Neuron (in vitro differentiated cells): Measurements from ENCODE around the gene PTPRM.

Source experiments
- H2AFZ ChIP-seq: one replicate; pipeline ENCODE4 v1.6.1; 2013; ENCODE audit warnings: low read depth, mild to moderate bottlenecking, inconsistent platforms, low read length, moderate library complexity
- H3K27me3 ChIP-seq: one replicate; pipeline ENCODE4 v1.6.1; 2013; ENCODE audit warnings: low read length; ENCODE audit not compliant: insufficient read depth
- H3K36me3 ChIP-seq: one replicate; pipeline ENCODE4 v1.6.1; 2013; ENCODE audit warnings: low read length; ENCODE audit not compliant: insufficient read depth
- H3K4me1 ChIP-seq: one replicate; pipeline ENCODE4 v1.6.1; 2013; ENCODE audit warnings: low read length; ENCODE audit not compliant: insufficient read depth
- H3K4me3 ChIP-seq: 2 replicates; pipeline ENCODE4 v1.5.1; 2013; ENCODE audit warnings: mild to moderate bottlenecking, low read length, moderate library complexity
- H3K9me3 ChIP-seq: one replicate; pipeline ENCODE4 v1.6.1; 2013; ENCODE audit warnings: low read length

Gene PTPRM

GRCh38 chr18:7877609-7878008 is 310.5 kb downstream of the PTPRM start:
- Histone ChIP-seq H3K4me3 (no peak overlapping the region), H2AFZ (no peak overlapping the region), H3K9me3 (no peaks in the 10 kb centered on the region), H3K36me3 (no peaks in the 10 kb centered on the region), H3K4me1 (peaks cover 22% of the 10 kb centered on the region), H3K27me3 (no peaks in the 10 kb centered on the region)

GRCh38 chr18:7878265-7879211 is 311.4 kb downstream of the PTPRM start:
- Histone ChIP-seq H3K4me3 (no peak overlapping the region), H3K4me1 (peaks cover 22% of the 10 kb centered on the region), H3K27me3 (no peaks in the 10 kb centered on the region), H3K36me3 (no peaks in the 10 kb centered on the region), H3K9me3 (no peaks in the 10 kb centered on the region), H2AFZ (no peak overlapping the region)

GRCh38 chr18:7879717-7880116 is 312.6 kb downstream of the PTPRM start:
- Histone ChIP-seq H3K27me3 (no peaks in the 10 kb centered on the region), H3K4me1 (peaks cover 22% of the 10 kb centered on the region), H2AFZ (no peak overlapping the region), H3K9me3 (no peaks in the 10 kb centered on the region), H3K4me3 (no peak overlapping the region), H3K36me3 (no peaks in the 10 kb centered on the region)

GRCh38 chr18:7885865-7886264 is 318.7 kb downstream of the PTPRM start:
- H3K27me3 ChIP-seq: no peaks in the 10 kb centered on the region
- no peaks in the 10 kb centered on the region for H3K36me3 ChIP-seq
- H3K4me1 ChIP-seq: no peaks in the 10 kb centered on the region
- H3K9me3 ChIP-seq: no peaks in the 10 kb centered on the region
- no peak overlapping the region for H2AFZ ChIP-seq
- no peak overlapping the region for H3K4me3 ChIP-seq

GRCh38 chr18:7886436-7886835 is 319.3 kb downstream of the PTPRM start:
- Histone ChIP-seq H3K36me3 (no peaks in the 10 kb centered on the region), H3K27me3 (no peaks in the 10 kb centered on the region), H3K9me3 (no peaks in the 10 kb centered on the region), H3K4me1 (no peaks in the 10 kb centered on the region), H3K4me3 (no peak overlapping the region), H2AFZ (no peak overlapping the region)

- H3K27me3 ChIP-seq: no peaks in the 10 kb centered on the region
- no peaks in the 10 kb centered on the region for H3K9me3 ChIP-seq
Observed at GRCh38 chr18:7889515-7889914, 322.4 kb downstream of the PTPRM start.

GRCh38 chr18:7890075-7890474 is 323.0 kb downstream of the PTPRM start:
- Histone ChIP-seq H2AFZ (no peak overlapping the region), H3K27me3 (no peaks in the 10 kb centered on the region), H3K4me1 (no peaks in the 10 kb centered on the region), H3K36me3 (no peaks in the 10 kb centered on the region), H3K9me3 (no peaks in the 10 kb centered on the region), H3K4me3 (no peak overlapping the region)

More at GRCh38 chr18:7889515-7889914, 322.4 kb downstream of the PTPRM start:
- Histone ChIP-seq H3K4me3 (no peak overlapping the region), H3K4me1 (no peaks in the 10 kb centered on the region), H3K36me3 (no peaks in the 10 kb centered on the region), H2AFZ (no peak overlapping the region)

- Histone ChIP-seq H3K27me3 (no peaks in the 10 kb centered on the region), H3K9me3 (no peaks in the 10 kb centered on the region), H3K36me3 (no peaks in the 10 kb centered on the region), H2AFZ (no peak overlapping the region), H3K4me3 (no peak overlapping the region), H3K4me1 (peaks cover 5% of the 10 kb centered on the region)
Observed at GRCh38 chr18:7892556-7892955, 325.4 kb downstream of the PTPRM start.

- no peaks in the 10 kb centered on the region for H3K9me3 ChIP-seq
- H3K4me1 ChIP-seq: peaks cover 5% of the 10 kb centered on the region
- H3K27me3 ChIP-seq: no peaks in the 10 kb centered on the region
- H3K36me3 ChIP-seq: no peaks in the 10 kb centered on the region
- no peak overlapping the region for H2AFZ ChIP-seq
- H3K4me3 ChIP-seq: no peak overlapping the region
Observed at GRCh38 chr18:7894592-7894991, 327.5 kb downstream of the PTPRM start.

GRCh38 chr18:7895346-7895745 is 328.2 kb downstream of the PTPRM start:
- H3K4me1 ChIP-seq: peaks cover 5% of the 10 kb centered on the region
- H2AFZ ChIP-seq: no peak overlapping the region
- H3K4me3 ChIP-seq: no peak overlapping the region
- H3K27me3 ChIP-seq: no peaks in the 10 kb centered on the region
- H3K9me3 ChIP-seq: no peaks in the 10 kb centered on the region
- H3K36me3 ChIP-seq: no peaks in the 10 kb centered on the region

- no peak overlapping the region for H2AFZ ChIP-seq
Observed at GRCh38 chr18:7896161-7896560, 329.0 kb downstream of the PTPRM start.

GRCh38 chr18:7896805-7897518 is 329.8 kb downstream of the PTPRM start:
- H3K4me3 ChIP-seq: no peak overlapping the region
- peaks cover 5% of the 10 kb centered on the region for H3K4me1 ChIP-seq
- H3K27me3 ChIP-seq: no peaks in the 10 kb centered on the region
- no peaks in the 10 kb centered on the region for H3K9me3 ChIP-seq
- no peaks in the 10 kb centered on the region for H3K36me3 ChIP-seq
- no peak overlapping the region for H2AFZ ChIP-seq

More at GRCh38 chr18:7896161-7896560, 329.0 kb downstream of the PTPRM start:
- H3K36me3 ChIP-seq: no peaks in the 10 kb centered on the region
- H3K9me3 ChIP-seq: no peaks in the 10 kb centered on the region
- H3K4me1 ChIP-seq: peaks cover 5% of the 10 kb centered on the region
- no peaks in the 10 kb centered on the region for H3K27me3 ChIP-seq
- no peak overlapping the region for H3K4me3 ChIP-seq

- Histone ChIP-seq H3K4me1 (peaks cover 5% of the 10 kb centered on the region), H3K9me3 (no peaks in the 10 kb centered on the region), H3K27me3 (no peaks in the 10 kb centered on the region)
Observed at GRCh38 chr18:7898181-7898580, 331.1 kb downstream of the PTPRM start.

More at GRCh38 chr18:7898181-7898580, 331.1 kb downstream of the PTPRM start:
- H3K36me3 ChIP-seq: no peaks in the 10 kb centered on the region
- no peak overlapping the region for H2AFZ ChIP-seq
- H3K4me3 ChIP-seq: no peak overlapping the region
